Transverse colon (tissue), 4 donors: ENCODE data around the gene MED25. TPM values are rescaled to one million over a fixed set of nuclear protein-coding genes. Genes with fewer than 3 reads are reported as not detected.
A peak's percentile ranks its signal among the peaks of the same experiment; 100 is the strongest.

Experiments
- DNase-seq: peaks from one replicate; pipeline ENCODE4 v3.0.0-alpha.2; 2019
- H3K27ac ChIP-seq, 4 donors: fragments of 200-600 bp; sonication (generic); 2 replicates each; pipeline ENCODE4 v1.5.1; 2016 to 2018; ENCODE audit warnings: inconsistent platforms in 4 of 4
- H3K27me3 ChIP-seq: fragments of 200-600 bp; sonication (generic); 2 replicates; pipeline ENCODE4 v1.5.1; 2017; ENCODE audit warnings: inconsistent platforms
- H3K36me3 ChIP-seq, 4 donors: fragments of 200-600 bp; sonication (generic); 2 replicates each; pipeline ENCODE4 v1.5.1; 2017 to 2019; ENCODE audit warnings: inconsistent platforms in 4 of 4
- H3K4me1 ChIP-seq, 4 donors: fragments of 200-600 bp; sonication (generic); 2 replicates each; pipeline ENCODE4 v1.5.1; 2017 to 2020; ENCODE audit warnings: inconsistent platforms in 4 of 4
- H3K4me3 ChIP-seq, 4 donors: fragments of 200-600 bp; sonication (generic); 1 replicate in 1 of 4; 2 replicates in 3 of 4; pipeline versions ENCODE4 v1.5.1 to v1.6.1; 2017 to 2019; ENCODE audit warnings: inconsistent platforms in 4 of 4
- H3K9me3 ChIP-seq, 2 donors: fragments of 200-600 bp; sonication (generic); 2 replicates each; pipeline ENCODE4 v1.5.1; 2017 to 2019; ENCODE audit warnings: inconsistent platforms in 2 of 2
- EP300 ChIP-seq: sonication (generic); formaldehyde crosslinking; IDR thresholded peaks from one replicate; pipeline ENCODE4 v1.6.1; 2017; ENCODE audit warnings: antibody characterized with exemption, low read depth
- POLR2A ChIP-seq: fragments of 450-650 bp; IDR thresholded peaks from one replicate; pipeline ENCODE4 v1.6.1; 2016; ENCODE audit warnings: antibody characterized with exemption, mild to moderate bottlenecking, moderate library complexity
- POLR2AphosphoS5 ChIP-seq, 3 donors: sonication (generic); formaldehyde crosslinking; IDR thresholded peaks; one replicate each; pipeline ENCODE4 v1.6.1; 2016; ENCODE audit warnings: antibody characterized with exemption in 3 of 3
- whole genome bisulfite sequencing, 2 donors: methylation state at CpG; one replicate each; pipeline ENCODE4 v1.1.5; 2018; ENCODE audit warnings: low coverage in 1 of 2; 5-methylcytosine and 5-hydroxymethylcytosine counted together
- in situ Hi-C, 4 donors: fragments of 200-750 bp; cut with MboI; loops; one replicate each; pipeline versions ENCODE4 v1.15.0 to v1.15.1; 2017; ENCODE audit warnings: low sequenced_read_pairs in 3 of 4, low pct_ligation_motif_present in 1 of 4, low pct_unique_long_range_greater_than_20kb in 1 of 4
- intact Hi-C: fragments of 100-400 bp; cut with DNase I; formaldehyde crosslinking; loops from one replicate; pipeline ENCODE4 v1.15.1; 2023; ENCODE audit warnings: low total_unique reads
- total RNA-seq, 4 donors: library from RNA; depleted of rRNA; stranded (reverse); fragments of >200 nt; gene quantifications; one replicate each; pipeline ENCODE4 v1.1.0, GENCODE V29; 2016
- TF ChIP-seq, protein P1 (sequence below), 5 experiments: fragments of 200-600 bp in 3 of 5; fragments of 450-650 bp in 2 of 5; sonication (generic) in 3 of 5; IDR thresholded peaks; 1 replicate in 2 of 5; 2 replicates in 3 of 5; pipeline ENCODE4 v1.5.1; 2016 to 2017; ENCODE audit warnings: antibody characterized with exemption in 5 of 5, inconsistent platforms in 3 of 5, mild to moderate bottlenecking in 2 of 5, moderate library complexity in 1 of 5

MED25 gene
- total RNA-seq, 4 donors from 2014 or later: 26.9 to 46.6 (median 38.7) TPM

DNA sequence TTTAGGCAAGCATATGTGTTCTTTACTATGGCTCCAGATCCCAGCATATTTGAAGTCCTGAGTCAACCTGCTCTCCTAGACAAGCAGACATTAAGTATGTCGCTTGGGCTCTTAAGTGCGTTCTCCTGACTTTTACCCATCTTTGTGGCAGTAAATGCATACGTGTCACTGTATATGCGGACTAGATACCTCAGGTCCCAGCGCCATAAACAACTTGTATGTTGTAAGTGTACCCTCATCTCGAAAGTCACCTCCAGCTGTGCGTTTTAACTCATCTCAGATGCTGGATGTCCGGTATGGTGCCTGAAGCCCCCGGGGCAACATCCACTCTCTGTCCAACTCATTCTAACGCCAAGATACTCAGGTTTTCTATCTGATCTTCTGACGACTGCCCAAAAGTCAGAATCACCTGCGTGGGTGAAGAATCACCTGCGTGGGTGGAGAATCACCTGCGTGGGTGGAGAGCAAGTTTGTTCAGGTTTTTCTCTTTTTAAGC is 34.6 kb downstream of the MED25 start:
- H3K36me3 ChIP-seq: peaks cover 0 to 6% (median 2%) of the 10 kb centered on the region in 4 donors
- no peaks in the 10 kb centered on the region for H3K9me3 ChIP-seq
- peak overlapping the region in 1 of 4 donors; percentile 98 for H3K27ac ChIP-seq
- no peaks in the 10 kb centered on the region for H3K27me3 ChIP-seq
- peak overlapping the region in 1 of 4 donors; percentile 79 for H3K4me3 ChIP-seq
- in situ Hi-C loops (loop anchor here in 1 of 4 donors (25.0 kb wide), 1 partner anchor 365 kb away; the partner anchor contains the start of genes RPL13A and RPS11), intact Hi-C loops (loop anchor here (5.0 kb wide), 1 partner anchor 35 kb away; the partner anchor contains the start of gene MED25)
- H3K4me1 ChIP-seq: peaks cover 15 to 30% (median 22%) of the 10 kb centered on the region in 4 donors
- no peak for DNase-seq
- 67 to 74% methylated on average over 6 to 14 of the region's 14 CpGs for WGBS, 2 donors
- TF ChIP-seq, protein P1, sequence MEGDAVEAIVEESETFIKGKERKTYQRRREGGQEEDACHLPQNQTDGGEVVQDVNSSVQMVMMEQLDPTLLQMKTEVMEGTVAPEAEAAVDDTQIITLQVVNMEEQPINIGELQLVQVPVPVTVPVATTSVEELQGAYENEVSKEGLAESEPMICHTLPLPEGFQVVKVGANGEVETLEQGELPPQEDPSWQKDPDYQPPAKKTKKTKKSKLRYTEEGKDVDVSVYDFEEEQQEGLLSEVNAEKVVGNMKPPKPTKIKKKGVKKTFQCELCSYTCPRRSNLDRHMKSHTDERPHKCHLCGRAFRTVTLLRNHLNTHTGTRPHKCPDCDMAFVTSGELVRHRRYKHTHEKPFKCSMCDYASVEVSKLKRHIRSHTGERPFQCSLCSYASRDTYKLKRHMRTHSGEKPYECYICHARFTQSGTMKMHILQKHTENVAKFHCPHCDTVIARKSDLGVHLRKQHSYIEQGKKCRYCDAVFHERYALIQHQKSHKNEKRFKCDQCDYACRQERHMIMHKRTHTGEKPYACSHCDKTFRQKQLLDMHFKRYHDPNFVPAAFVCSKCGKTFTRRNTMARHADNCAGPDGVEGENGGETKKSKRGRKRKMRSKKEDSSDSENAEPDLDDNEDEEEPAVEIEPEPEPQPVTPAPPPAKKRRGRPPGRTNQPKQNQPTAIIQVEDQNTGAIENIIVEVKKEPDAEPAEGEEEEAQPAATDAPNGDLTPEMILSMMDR (IDR thresholded peaks at IDR 0.05): no peak
- no peak for TF ChIP-seq POLR2AphosphoS5 (IDR thresholded peaks at IDR 0.05)
- no peak for TF ChIP-seq POLR2A
- no peak for TF ChIP-seq EP300

DNA sequence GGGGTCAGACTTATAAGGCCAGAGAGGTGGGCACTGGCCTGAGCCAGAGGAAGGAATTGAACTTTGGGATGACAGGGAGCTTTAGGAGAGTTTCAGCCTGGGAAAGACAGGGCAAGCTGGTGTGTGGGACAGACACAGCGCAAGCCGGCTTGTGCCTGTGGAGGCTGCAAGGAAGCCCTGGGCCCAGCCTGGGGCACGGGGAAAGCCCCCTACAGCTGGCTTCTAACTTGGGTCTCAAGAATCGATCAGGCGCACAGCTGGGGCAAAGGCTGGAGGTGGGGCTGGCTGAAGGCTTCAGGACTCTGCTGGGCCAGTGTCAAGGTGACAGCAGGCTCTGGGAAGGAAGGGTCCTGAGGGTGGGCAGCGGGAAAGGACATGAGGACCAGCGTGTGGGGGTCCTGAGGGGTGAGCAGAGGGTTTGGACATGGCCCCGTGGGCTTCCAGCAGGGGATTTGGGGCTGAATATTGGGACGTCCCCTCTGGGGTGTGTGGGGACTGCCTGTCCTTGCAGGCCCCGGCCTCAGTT is 35.8 kb downstream of the MED25 start:
- peaks cover 15 to 30% (median 22%) of the 10 kb centered on the region in 4 donors for H3K4me1 ChIP-seq
- 81% methylated on average over 10 of the region's 10 CpGs; no CpG with 5 or more reads in 1 of the 2 donors for WGBS, 2 donors
- H3K9me3 ChIP-seq: no peaks in the 10 kb centered on the region
- peaks cover 0 to 6% (median 2%) of the 10 kb centered on the region in 4 donors for H3K36me3 ChIP-seq
- intact Hi-C loops (loop anchor here (5.0 kb wide), 1 partner anchor 37 kb away; the partner anchor contains the start of gene MED25), in situ Hi-C loops (loop anchor here in 1 of 4 donors (25.0 kb wide), 1 partner anchor 367 kb away; the partner anchor contains the start of genes RPL13A and RPS11)
- no peak for DNase-seq
- no peaks in the 10 kb centered on the region for H3K27me3 ChIP-seq
- no peak overlapping the region for H3K27ac ChIP-seq
- TF ChIP-seq POLR2A: no peak
- no peak for TF ChIP-seq EP300
- TF ChIP-seq, protein P1 (IDR thresholded peaks at IDR 0.05): no peak
- TF ChIP-seq POLR2AphosphoS5 (IDR thresholded peaks at IDR 0.05): no peak
- H3K4me3 ChIP-seq: no peak overlapping the region

DNA sequence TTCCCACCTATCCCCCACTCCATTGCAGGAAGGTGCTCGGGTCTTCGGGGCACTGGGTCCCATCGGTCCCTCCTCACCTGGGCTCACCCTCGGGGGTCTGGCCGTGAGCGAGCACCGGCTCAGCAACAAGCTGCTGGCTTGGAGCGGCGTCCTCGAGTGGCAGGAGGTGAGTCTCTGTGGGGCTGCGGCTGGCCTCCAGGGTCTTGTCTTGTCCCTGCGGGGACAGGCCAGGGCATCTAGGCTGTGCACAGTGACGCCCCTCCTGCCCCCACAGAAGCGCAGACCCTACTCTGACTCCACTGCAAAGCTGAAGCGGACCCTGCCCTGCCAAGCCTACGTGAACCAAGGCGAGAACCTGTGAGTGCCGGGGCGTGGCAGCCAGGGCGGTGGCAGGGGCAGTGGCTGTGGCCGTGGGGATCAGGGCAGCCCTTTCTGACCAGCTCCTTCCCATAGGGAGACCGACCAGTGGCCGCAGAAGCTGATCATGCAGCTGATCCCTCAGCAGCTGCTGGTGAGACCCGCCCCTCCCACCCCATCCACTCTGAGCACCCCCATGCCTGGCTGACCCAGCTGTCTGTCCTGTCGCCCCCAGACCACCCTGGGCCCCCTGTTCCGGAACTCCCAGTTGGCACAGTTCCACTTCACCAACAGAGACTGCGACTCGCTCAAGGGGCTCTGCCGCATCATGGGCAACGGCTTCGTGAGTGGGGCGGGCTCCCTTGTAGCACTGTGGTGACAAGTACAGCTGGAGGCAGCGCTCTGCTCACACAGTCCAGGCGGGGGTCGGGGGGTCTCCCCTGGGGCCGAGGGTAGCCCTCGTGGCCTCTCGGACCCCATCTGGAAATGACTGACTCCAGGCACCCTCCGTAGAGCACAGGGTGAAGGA is 36.5 kb downstream of the MED25 start:
- no peaks in the 10 kb centered on the region for H3K9me3 ChIP-seq
- no peaks in the 10 kb centered on the region for H3K27me3 ChIP-seq
- DNase-seq: no peak
- no peak overlapping the region for H3K4me3 ChIP-seq
- peaks cover 15 to 28% (median 22%) of the 10 kb centered on the region in 4 donors for H3K4me1 ChIP-seq
- no peak overlapping the region for H3K27ac ChIP-seq
- intact Hi-C loops: loop anchor here (5.0 kb wide), 1 partner anchor 37 kb away; the partner anchor contains the start of gene MED25
- H3K36me3 ChIP-seq: peaks cover 0 to 6% (median 2%) of the 10 kb centered on the region in 4 donors
- TF ChIP-seq POLR2A (no peak), EP300 (no peak), POLR2AphosphoS5 (IDR thresholded peaks at IDR 0.05) (no peak)
- TF ChIP-seq, protein P1 (IDR thresholded peaks at IDR 0.05): no peak
- 87% methylated on average over 29 of the region's 39 CpGs; no CpG with 5 or more reads in 1 of the 2 donors for WGBS, 2 donors
- in situ Hi-C loops: loop anchor here in 1 of 4 donors (25.0 kb wide), 1 partner anchor 367 kb away; the partner anchor contains the start of genes RPL13A and RPS11

DNA sequence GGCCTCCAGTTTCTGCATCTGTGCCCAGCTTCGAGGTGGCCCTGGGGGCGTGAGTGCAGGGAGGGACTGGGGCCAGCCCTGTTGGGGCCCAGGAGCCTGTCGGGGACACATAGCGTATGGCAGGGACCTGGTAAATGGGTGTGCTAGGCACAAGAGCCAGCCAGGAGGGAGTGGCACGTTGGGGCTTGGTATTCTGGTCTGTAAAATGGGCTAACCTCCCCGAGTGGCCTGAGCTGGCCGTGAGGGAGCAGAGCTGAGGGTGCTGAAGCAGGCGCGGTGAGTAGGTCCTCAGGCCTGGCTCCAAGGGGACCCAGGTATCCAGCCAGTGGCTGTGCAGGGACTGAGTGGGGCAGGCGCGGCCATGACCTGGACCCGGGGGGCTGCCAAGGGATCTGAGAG is 37.2 kb downstream of the MED25 start:
- H3K9me3 ChIP-seq: no peaks in the 10 kb centered on the region
- in situ Hi-C loops (loop anchor here in 1 of 4 donors (25.0 kb wide), 1 partner anchor 368 kb away; the partner anchor contains the start of genes RPL13A and RPS11), intact Hi-C loops (no loop called here)
- H3K4me3 ChIP-seq: no peak overlapping the region
- TF ChIP-seq, protein P1 (IDR thresholded peaks at IDR 0.05): no peak
- TF ChIP-seq EP300: no peak
- H3K27me3 ChIP-seq: no peaks in the 10 kb centered on the region
- H3K27ac ChIP-seq: no peak overlapping the region
- H3K4me1 ChIP-seq: peaks cover 11 to 21% (median 20%) of the 10 kb centered on the region in 4 donors
- WGBS, 2 donors: 89% methylated on average over 12 of the region's 12 CpGs; no CpG with 5 or more reads in 1 of the 2 donors
- DNase-seq: no peak
- H3K36me3 ChIP-seq: peaks cover 0 to 11% (median 2%) of the 10 kb centered on the region in 4 donors
